ENCODE measurements around the gene SF1.
A peak's percentile ranks its signal among the peaks of the same experiment; 100 is the strongest.

Gene SF1

DNA sequence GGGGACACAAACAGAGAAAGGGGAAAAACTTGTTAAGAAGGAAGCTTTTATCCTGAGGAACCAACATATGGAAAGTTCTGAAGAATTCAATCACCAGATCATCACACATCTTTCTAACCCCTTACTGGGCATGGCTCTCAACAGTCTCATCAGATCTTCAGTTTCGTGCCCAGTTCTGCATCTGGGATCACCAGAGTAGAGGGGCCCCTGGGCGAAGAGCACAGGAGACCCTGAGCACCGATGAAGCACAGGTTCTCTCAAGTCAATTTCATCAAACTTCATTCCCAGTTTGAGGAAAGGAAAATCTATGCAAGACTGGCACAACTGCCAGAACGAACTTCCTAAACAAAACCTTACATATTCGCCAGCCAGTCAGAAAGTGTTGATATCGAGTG lies 10.0 kb downstream of the SF1 start:
- DNase-seq (ENCODE audit: low read depth): no peak
- H3K4me3 ChIP-seq (ENCODE audit: low read depth, low read length): no peak overlapping the region
- TF ChIP-seq, protein P1, sequence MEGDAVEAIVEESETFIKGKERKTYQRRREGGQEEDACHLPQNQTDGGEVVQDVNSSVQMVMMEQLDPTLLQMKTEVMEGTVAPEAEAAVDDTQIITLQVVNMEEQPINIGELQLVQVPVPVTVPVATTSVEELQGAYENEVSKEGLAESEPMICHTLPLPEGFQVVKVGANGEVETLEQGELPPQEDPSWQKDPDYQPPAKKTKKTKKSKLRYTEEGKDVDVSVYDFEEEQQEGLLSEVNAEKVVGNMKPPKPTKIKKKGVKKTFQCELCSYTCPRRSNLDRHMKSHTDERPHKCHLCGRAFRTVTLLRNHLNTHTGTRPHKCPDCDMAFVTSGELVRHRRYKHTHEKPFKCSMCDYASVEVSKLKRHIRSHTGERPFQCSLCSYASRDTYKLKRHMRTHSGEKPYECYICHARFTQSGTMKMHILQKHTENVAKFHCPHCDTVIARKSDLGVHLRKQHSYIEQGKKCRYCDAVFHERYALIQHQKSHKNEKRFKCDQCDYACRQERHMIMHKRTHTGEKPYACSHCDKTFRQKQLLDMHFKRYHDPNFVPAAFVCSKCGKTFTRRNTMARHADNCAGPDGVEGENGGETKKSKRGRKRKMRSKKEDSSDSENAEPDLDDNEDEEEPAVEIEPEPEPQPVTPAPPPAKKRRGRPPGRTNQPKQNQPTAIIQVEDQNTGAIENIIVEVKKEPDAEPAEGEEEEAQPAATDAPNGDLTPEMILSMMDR (IDR thresholded peaks at IDR 0.05; ENCODE audit: insufficient read depth, low read depth, low read length, missing control alignments): no peak

DNA sequence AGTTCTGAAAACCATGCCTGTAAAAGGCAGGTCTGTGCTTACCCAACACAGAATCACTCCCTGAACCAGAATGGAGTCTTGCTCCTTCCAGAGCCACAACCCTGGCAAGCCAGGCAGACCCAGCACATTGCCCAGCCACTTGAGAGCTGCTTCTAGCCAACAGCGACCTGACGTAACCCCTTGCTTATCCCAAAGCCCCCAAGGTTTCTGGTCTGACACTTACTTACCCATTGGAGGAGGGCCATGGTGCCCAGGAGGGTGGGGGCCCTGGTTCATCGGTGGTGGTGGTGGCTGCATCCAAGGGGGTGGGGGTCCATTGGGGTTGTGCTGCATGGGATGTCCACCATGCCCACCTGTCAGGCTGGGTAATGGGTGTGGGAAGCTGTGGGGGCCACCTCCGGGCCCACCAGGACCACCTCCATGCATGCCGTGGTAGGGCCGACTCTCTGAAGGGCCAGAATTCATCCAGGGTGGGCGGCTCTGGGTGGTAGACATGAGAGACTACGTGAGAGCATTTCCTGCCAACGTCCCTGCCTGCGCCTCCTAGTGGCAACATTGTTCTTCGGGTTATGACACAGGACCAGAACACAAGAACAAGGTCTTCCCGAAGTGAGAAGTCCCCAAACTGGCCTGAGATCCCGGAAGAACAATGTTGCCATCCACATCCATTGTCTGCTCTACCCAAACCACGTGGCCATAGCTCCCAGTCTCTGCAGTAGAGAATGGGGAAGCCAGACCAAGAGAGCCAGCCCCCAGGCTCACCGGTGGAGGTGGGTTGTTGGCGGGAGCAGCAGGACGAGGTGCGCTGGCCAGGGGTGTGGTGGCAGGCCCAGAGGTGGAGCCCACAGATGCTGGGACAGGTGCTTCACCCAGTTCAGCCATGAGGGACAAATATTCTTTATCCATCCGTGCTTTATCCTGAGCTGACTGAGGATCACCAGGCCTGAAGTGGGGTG lies 10.7 kb downstream of the SF1 start:
- DNase-seq (ENCODE audit: low read depth): peak; percentile 81
- TF ChIP-seq, protein P1 (IDR thresholded peaks at IDR 0.05; ENCODE audit: insufficient read depth, low read depth, low read length, missing control alignments): peak; percentile 81
- no peak overlapping the region for H3K4me3 ChIP-seq (ENCODE audit: low read depth, low read length)

DNA sequence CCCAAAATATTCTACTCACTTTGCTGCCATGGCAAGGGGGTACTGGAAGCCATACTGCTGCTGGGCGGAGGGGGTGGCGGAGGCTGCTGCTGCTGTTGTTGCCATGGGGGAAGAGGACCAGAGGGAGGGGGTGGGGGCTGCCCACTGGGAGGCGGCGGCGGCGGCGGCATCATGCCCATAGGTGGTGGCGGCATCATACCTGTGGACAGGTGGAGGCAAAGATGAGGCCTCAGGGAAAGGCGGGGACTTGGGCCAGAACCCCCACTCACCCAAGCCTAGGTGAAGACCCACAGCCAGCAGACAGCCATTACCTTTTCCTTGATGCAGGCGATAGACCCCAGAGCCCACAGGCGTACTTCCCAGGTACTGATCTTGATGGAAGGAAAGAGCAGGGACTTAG lies 11.5 kb downstream of the SF1 start:
- TF ChIP-seq, protein P1 (IDR thresholded peaks at IDR 0.05; ENCODE audit: insufficient read depth, low read depth, low read length, missing control alignments): no peak
- no peak overlapping the region for H3K4me3 ChIP-seq (ENCODE audit: low read depth, low read length)
- DNase-seq (ENCODE audit: low read depth): no peak

DNA sequence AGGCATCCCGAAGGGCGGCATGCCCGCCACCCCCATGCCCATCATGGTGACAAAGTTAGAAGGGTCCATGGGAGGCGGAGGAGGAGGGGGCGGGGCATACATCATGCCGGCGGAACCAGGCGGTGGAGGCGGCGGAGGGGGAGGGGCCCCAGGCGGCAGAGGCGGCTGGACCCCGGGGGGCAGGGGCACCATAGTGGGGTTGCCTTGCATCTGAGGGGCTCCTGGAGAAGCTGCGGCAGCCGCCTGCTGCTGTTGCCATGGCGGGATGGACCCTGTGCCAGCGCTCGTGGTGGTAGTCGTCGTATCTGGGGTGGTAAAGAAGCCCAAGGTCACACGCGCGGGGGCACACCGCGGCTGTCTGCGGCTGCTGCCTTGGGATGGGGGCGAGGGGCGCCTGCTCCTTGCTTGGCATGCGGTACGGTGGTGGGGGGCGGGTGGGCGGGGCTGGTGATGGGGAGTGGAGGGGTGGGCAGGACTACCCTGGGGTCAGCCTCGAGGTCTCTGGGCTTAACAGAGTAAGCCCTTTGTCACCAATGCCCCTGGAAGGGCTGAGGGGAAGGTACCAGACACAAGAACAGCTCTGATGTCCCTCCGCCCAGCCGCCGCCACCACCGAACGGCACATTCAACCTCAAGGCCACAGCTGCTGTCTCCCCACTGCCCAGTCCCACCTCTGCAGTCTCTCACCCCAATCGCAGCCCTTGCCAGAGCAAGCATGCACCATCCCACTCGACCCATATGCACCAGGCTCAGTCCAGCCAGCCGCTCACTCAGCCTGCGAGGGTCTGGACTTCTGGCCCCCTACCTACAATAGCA lies 12.3 kb downstream of the SF1 start:
- TF ChIP-seq, protein P1 (IDR thresholded peaks at IDR 0.05; ENCODE audit: insufficient read depth, low read depth, low read length, missing control alignments): no peak
- DNase-seq (ENCODE audit: low read depth): no peak
- H3K4me3 ChIP-seq (ENCODE audit: low read depth, low read length): no peak overlapping the region

DNA sequence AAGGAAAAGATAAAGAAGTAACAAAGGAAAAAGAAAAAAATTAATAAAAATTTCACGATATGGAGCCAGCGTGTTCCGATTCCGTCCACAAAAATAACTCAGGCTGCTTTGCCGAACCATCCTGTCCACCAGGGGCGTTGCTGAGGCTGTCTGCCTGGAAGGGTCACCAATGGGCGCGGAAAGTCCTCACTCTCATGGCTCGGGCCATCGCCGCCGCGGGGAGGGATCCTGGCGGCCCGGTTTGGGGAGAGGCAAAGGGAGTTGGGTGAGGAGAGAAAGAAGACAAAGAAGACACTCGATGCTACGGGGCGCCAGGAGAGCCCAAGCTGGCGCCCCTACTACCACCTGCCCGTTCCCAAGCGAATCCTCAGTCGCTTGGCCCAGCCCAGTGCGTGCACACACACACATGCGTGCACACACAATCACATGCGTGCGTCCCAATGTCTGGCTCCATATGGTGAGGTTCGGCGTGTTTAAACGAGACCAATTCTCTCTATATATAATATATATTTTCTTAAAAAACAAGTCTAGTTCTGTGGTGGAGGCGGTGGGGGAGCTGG lies 13.0 kb downstream of the SF1 start:
- DNase-seq (ENCODE audit: low read depth): no peak
- TF ChIP-seq, protein P1 (IDR thresholded peaks at IDR 0.05; ENCODE audit: insufficient read depth, low read depth, low read length, missing control alignments): no peak
- no peak overlapping the region for H3K4me3 ChIP-seq (ENCODE audit: low read depth, low read length)

DNA sequence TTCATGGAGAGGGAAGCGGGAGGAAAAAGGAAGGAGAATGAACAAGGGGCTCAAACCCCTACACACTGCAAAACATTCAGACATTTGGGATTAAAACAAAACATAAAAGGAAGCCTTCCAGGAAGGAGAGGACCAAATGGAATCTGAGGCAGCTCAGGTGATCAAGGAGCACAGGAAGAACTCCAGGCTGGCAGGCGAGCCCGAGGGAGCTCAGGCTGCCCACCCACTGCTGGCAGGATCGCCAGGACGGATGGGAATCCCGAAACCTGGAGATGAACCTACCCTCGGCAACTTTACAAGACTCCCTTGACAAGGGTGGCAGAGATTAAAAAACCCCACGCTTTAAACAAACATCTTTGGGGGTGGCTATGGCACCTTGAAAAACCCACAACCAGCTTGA lies 13.6 kb downstream of the SF1 start:
- TF ChIP-seq, protein P1 (IDR thresholded peaks at IDR 0.05; ENCODE audit: insufficient read depth, low read depth, low read length, missing control alignments): no peak
- DNase-seq (ENCODE audit: low read depth): no peak
- no peak overlapping the region for H3K4me3 ChIP-seq (ENCODE audit: low read depth, low read length)
